ENCODE results near the gene MYH11.

DNA sequence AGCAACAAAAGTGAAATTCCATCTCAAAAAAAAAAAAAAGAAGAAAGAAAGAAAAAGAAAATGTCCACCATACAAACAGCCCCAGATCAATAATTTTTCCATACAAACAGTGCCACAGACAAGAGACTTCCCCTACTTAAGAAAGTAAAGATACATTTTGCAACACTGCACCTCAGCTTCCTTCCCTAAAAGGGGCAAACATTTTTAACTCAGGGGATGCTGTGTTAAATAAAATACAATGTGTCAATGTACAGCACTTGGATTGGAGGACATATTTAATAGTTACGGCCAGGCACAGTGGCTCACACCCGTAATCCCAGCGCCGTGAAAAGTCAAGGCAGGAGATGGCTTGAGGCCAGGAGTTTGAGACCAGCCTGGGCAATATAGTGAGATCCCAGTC lies 22.3 kb downstream of the MYH11 start:
- TF ChIP-seq, protein P1, sequence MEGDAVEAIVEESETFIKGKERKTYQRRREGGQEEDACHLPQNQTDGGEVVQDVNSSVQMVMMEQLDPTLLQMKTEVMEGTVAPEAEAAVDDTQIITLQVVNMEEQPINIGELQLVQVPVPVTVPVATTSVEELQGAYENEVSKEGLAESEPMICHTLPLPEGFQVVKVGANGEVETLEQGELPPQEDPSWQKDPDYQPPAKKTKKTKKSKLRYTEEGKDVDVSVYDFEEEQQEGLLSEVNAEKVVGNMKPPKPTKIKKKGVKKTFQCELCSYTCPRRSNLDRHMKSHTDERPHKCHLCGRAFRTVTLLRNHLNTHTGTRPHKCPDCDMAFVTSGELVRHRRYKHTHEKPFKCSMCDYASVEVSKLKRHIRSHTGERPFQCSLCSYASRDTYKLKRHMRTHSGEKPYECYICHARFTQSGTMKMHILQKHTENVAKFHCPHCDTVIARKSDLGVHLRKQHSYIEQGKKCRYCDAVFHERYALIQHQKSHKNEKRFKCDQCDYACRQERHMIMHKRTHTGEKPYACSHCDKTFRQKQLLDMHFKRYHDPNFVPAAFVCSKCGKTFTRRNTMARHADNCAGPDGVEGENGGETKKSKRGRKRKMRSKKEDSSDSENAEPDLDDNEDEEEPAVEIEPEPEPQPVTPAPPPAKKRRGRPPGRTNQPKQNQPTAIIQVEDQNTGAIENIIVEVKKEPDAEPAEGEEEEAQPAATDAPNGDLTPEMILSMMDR (conservative IDR thresholded peaks at IDR 0.05; ENCODE audit: low read depth, low read length), result no peak
- no peak for TF ChIP-seq EZH2 (IDR thresholded peaks at IDR 0.05; ENCODE audit: borderline replicate concordance, low read depth, low read length, poor library complexity, severe bottlenecking)

Measured in A673 (cell line).